GM18502 (cell line): ENCODE results near the gene KIAA0825.
"Not testable (repeated sequence)": the region's sequence is repeated elsewhere in the genome, so short reads cannot be mapped to it uniquely, and the experiment has no call there.

Source experiments
- ATAC-seq: cut with Tn5 transposase; IDR thresholded peaks from one replicate; pipeline ENCODE4 v1.9.1; 2021; ENCODE audit warnings: mild to moderate bottlenecking; ENCODE audit not compliant: unreplicated experiment, poor library complexity

The KIAA0825 gene

DNA sequence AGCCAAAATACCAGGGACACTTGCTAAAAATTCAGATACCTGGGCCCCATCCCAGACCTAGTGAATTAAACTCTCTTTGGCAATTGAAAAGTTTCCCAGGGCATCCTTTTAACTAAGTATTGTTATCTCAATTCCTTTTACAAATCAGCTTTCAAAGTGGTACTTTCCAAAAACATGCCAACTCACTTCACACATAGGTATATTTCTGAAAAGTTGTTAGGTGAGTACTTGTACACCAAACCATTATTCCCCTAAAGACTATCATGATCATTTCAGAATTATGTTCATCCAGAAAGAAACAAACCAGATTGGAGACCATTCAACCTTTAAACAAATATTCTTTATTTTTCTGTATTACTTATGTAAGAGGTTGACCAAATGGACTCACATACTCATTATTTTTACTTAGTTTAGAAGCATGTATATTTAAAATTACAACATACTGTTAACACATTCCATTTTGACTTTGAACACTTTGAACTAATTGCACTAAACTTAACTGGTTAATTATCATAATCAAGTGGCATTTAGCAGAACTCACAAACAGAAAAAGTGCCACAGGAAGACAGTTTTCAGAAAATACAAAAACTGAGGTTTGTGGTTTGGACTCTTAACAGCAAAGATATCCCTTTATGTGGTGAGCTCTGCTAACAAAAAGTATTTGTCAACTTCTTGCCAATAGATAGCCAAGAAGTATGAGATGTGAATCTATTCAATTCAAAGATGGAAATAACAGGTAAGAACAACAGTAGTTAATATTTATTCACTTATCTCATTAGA, 40.7 kb downstream of the KIAA0825 start:
- ATAC-seq: peak; percentile 82

DNA sequence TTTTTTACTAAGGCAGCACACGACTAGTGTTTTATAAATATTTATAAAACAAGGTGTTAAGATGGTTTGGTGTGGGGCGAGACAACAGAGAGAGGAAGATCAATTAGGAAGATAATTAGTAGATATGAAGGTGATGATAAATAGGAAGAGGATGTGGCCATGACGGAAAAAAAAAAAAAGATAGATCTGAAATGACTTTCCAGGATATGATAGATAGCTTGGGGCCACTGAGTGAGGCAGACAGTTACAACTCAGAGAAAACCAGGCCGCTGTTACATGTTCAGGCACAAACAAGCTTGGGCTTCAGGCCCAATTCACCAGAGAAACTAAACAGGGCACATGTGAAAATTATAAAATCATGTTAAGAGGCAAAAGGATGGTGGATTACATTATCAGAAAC, 43.2 kb downstream of the KIAA0825 start:
- ATAC-seq: no peak

DNA sequence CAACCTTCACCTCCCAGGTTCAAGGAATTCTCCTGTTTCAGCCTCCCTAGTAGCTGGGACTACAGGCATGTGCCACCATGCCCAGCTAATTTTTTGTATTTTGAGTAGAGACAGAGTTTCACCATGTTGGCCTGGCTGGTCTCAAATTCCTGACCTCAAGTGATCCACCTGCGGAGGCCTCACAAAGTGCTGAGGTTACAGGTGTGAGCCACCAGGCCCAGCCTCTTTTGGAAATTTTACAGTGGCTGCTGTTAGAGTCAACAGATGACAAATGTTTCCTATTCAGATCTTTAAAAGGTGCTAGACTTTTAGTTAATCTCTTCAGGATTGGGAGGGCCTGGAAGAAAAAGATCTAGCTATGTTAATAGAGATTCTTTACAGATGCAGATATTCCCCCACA, 45.1 kb downstream of the KIAA0825 start:
- ATAC-seq: not testable (repeated sequence)

DNA sequence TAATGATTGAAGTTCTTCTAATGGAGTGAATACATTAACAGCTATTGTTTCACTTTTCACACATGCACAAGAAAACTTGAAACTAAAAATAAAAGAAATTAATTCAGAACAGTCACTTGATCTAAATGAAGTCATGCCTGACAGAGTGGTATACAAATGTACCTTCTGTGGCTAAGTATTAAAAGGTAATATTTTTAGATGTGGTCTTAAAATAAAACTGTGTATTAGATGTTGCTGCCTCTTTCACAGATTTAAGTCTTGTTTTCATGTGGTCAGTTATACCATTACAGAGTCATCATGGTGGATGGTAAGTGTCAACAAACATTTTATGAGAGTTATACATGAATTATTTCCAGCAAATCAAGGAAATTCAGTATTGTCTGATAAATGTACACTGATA, 47.0 kb downstream of the KIAA0825 start:
- no peak for ATAC-seq

DNA sequence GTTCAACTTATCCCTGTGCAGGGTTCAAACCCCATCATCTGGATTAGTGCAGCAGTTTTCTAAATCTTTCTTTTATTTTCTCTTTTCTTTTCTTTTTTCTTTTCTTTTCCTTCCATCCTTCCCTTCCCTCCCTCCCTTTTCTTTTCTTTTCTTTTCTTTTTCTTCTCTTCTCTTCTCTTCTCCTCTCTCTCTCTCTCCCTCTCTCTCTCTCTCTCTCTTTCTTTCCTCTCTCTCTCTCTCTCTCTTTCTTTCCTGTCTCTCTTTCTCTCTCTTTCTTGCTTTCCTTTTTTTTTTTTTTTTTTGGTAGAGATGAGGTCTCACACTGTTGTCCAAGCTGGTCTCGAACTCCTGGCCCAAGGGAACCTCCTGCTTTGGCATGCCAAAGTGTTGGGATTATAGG, 53.6 kb downstream of the KIAA0825 start:
- ATAC-seq: no peak

DNA sequence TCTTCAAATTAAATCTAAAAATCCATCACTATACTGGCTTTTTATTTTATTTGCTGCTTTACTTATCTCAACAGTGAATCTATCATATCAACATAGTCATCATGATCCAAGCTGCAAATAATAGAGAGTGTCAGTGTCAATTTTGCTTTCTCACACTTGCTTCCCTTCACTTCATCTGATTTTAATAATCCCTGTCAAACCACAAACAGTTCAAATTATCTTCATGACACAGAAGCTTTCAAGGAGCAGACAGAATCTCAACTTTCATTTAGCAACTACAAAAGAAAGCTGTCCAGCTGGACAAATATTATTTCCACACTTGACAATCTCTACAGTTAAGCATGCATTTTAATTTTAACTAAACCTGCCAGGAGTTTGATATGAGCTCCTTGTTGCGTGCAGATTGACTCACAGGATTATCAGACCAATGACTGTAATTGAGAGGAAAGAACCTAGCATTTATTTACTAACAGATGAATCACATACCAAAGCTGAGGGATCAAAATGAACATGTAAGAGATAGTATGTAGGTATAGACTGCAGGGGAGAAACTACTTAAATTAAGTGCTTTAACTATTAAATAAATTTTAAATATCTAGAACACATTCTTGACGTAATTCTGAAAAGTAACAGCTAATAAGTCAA, 56.0 kb downstream of the KIAA0825 start:
- ATAC-seq: no peak

DNA sequence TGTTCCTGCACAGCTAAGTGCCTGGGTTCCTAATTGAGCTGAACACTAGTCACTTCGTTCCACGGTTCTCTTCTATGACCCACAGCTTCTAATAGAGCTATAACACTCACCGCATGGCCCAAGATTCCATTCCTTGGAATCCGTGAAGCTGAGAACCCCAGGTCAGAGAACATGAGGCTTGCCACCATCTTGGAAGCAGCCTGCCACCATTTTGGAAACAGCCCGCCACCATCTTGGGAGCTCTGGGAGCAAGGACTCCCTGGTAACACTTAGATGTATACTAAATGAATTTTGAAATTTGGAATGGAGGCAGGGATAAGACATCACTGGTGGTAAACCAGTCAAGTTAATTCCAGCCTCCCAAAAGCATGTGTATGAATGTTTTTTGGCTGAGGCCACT, 60.4 kb downstream of the KIAA0825 start:
- no peak for ATAC-seq

DNA sequence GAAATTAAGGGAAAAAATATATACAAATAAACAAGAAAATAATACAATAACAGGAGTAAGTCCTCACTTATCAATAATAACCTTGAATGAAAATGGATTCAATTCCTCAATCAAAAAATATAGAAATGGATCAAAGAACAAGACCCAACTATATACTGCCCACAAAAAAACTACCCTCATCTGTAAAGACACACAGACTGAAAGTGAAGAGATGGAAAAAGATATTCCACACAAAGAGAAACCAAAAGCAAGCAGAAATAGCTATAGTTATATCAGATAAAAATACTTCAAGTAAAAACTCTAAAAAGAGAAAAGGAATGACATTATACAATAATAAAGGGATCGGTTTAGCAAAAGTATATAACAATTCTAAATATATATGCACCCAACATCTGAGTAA, 66.5 kb downstream of the KIAA0825 start:
- peak; percentile 65 for ATAC-seq

DNA sequence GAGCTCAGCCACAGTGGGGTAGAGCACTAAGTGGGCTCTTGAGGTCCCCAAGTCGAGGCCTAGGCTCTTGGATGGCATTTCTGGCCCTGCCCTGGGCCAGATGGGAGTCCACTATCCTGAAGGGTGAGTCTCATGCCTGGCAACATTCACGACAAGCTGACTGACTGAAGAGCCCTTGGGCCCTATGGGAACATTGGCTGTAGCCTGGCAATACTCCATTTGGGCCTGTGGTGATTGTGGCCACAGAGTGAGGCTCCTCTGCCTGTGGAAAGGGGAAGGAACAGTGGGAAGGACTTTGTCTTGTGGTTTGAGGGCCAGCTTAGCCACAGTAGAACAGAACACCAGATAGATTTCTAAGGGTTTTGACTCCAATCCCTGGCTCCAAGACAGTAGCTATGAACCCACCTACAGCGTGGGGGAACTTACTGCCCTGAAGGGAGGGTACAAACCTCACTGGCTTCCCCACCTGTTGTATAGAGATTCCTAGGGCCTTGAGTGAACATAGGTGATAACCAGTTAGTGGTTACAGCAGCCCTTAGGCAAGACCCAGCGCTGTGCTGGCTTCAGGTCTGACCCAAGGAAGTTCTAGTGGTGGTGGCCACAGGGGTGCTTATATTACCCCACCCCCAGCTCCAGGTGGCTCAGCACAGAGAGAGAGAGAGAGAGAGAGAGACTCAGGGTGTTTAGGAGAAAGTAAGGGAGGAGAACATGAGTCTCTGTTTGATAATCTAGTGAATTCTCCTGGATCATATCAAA, 72.4 kb downstream of the KIAA0825 start:
- ATAC-seq: no peak

DNA sequence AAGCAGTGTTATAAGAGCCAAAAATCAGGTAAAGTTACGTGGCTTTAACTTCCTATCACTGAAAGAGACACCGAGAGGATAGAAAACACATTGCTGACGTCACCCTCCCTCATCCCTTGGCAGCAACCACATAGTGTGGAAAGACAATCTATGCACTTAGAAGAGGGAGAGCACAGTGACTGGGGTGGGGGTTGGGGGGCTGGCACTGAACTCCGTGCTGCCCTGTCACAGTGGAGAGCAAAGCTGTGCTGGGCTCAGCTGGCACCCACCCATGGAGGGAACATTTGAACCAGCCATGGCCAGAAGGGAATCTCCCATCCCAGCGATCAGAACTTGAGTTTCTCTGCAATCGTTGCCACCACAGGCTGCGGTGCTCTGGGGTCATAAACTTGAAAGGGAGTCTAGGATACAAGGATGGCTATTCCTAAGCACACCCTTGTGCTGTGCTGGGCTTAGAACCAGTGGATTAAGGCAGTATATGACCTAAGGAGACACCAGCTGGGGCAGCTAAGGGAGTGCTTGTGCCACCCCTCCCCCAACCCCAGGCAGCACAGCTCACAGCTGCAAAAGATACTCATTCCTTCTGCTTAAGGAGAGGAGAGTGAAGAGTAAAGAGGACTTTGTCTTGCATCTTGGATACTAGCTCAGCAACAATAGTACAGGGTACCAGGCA, 73.4 kb downstream of the KIAA0825 start:
- ATAC-seq: no peak

DNA sequence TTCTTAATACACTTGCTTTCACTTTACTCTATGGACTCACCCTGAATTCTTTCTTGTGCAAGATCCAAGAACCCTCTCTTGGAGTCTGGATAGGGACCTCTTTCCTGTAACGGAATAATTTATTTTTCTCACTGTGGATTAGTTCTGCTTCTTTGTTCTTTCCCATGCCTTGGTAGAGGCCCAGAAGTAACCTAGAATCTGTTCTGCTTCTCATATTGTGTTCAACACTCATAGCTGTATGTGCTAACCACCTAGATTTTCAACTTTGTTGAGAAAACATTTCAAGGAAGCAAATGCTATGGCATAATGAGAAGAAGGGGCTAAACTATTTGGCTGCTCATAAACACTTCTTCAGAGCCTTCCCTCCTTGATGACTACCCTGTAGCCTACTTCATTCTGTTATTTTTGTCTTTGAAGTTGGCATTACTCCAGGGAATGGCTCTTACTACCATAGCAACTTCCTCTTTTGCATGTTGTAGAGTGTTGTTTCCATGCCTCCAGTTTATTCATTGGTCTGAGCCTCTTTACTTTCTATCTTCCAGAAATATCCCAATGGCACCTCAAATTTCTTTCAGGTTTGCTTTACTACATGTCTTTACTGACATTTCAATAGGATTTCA, 74.3 kb downstream of the KIAA0825 start:
- peak; percentile 92 for ATAC-seq

DNA sequence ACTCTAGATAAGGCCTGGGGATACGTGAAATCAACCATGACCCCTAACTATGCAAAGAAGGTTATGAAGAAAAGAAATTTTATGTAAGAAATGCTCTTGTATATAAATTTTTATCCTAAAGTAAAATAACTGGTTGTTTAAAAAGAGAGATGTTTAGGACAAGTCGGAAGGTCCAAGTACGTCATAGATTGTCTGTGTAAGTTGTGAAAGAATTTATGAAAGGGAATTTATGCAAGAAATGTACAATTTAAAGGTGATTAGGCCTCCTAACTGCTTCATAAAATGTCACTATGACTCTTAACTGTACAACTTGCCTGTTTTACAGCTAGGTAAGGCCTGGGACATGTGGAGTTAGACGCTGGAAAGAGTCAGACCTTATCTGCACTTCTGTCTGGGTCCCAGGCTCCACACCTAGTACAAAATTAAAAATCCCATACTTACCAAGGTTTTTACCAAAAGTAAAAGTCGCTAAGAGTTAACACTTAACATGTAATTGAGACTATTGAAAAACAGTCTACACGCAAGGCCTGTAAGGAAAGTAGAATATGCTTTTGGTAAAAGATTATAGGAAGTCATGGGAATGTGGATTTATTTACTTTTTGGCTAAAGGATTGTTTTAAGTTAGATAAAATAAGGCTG, 77.4 kb downstream of the KIAA0825 start:
- ATAC-seq: no peak

DNA sequence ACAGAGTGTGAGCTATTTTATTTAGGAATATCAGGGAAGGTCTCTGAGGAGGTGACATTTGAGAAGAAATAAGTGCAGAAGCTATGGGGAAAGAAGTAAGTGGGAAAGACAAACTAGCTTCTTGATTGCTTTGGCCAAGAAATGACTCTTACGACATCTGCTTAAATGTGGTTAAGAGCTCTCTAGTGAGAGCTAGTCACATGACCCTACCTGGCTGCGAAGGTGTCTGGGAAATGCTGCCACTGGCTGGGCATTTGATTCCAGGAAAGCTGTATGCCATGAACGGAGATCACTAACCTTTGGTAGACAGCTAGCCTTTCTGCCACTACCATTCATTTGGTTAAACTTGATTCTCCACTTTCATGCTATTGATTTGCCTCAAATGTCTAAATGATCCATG, 80.1 kb downstream of the KIAA0825 start:
- no peak for ATAC-seq

DNA sequence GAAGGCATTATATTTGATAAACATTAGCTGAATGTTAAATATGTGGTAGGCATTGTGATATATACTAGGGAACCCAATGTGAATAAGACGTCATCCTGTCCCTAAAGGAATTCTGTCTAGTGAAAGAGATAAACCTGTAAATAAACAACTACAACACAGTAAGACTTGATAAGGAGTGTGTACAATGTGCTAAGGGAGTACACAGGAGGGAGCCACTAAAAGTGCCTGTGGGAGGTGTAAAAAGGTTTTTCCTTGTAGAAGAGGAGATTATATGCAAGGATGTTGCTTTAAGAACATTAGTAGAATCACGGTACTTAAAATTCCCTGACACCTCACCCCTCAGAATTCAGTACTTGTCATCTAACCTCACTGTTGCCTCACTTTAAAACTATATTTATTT, 91.7 kb downstream of the KIAA0825 start:
- no peak for ATAC-seq

DNA sequence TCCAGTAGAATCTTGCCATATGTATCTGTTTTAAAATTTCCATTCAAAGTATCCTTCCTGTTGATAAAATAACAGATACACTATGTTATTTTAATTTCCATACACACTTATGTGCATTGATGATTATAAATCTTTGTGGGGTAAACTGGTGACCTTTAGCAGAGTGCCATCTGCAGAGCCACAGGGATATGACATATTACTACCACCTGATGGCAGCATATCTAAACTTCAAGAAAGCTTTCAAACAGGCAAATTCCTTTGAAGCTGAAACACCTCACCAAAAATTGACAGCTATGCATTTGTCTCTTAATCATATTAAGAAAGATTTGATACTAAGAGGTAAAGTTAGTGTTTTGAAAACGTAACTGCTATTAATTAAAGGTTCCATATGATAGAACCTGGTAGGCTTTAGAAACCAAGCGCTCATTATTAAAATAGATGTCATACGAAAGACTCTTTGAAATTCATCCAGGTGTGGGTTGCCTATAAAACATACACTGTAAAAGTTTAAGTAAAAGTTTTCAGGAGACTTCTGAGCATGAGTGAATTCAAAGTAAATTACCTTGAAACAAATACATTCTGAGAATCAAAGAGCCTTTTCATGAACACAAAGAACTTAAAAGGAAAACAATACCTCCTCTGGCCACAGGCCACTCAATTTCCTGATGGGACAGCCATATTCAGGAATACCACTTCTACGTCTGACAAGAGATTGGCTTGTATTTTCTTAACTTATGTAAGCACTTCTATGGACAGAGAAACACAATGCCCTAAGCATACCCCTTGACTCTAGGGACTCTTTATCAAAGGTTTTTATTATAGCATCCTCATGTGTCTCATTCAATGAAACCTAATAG, 93.3 kb downstream of the KIAA0825 start:
- ATAC-seq: peak; percentile 92

DNA sequence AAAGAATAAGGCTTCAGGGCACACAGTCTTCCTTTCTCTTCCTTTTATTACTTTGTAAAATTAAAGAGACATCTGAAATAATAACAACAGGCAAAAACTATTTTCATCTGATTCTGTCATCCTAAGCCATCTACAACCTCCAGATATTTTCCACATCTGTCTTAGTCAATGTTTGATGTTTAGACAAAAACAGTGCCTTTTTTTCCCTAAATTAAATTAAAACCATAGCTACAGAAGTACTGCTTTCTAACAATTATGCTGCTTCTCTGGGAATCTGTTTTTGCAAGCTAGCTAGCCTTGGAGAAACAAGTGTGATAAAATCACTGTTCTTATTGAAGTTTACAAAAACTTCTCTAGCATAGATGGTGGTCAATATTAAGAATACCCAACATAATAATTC, 95.4 kb downstream of the KIAA0825 start:
- ATAC-seq: no peak

DNA sequence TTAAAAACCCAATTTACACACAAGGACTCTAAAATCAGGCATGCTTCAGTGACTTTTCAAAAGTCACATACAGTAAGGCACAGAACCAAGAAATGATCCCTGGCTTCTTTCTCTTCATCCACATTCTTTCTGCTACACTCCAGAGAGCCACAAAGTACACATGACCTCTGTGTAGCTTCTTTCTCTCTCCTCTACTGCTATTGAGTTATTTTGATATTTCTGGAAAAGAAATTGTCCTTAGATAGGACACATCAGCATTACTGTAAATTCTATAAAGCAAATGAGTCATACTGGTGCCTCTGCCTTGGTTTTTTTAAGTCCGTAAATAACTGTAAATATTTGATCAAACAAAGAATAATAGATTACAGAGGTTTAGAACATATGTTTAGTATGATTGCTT, 96.3 kb downstream of the KIAA0825 start:
- no peak for ATAC-seq

DNA sequence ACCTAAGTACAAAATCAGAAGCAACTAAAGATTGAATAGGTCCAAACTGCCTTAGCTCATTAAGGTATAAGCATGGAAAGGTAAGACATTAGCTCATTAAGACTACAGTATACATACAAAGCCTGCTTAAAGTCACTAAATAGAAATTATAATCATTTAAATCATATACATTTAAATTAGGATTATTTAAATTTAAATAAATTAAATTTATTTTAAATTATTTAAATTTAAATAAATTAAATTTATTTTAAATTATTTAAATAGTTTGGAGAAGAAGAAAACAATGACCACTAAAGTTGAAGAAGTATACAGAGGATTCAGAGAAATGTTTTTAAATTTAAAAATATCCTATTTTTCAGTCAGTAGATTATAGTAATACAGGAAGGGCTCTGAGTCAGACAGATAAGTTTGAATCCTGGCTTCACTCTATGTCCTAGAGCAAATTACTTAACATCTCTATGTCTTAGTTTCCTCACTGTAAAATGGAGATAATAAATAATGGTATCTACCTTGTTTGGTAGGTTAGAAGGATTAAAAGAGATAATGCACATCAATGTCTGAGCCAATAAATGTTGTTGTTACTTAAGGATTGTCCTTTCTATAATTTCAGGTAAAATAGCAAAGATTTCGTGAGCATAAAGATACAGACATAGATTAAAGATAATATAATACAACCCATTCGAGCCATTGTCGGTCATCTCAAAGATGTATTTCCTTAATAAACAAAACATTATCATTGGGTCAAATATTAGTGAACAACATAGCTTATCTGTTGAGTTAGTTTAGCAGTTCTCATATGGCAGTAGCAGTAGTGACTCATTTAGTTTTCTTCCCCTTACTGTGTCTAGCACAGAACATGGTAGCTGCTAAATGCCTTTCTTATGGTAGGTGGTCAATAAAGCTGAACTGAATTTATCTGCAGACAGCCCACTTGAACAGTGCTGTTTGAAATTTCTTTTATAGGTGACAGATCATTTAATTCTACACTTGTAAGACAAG, 100.6 kb downstream of the KIAA0825 start:
- no peak for ATAC-seq
